Parathyroid adenoma (tissue), 2 donors: ENCODE measurements around the gene B3GNT9.

ENCODE experiments used
- H2AFZ ChIP-seq: fragments of 300-600 bp; sonication (generic); one replicate; pipeline ENCODE4 v1.7.0; 2017; ENCODE audit warnings: antibody characterized with exemption, mild to moderate bottlenecking
- H3K27ac ChIP-seq: fragments of 300-600 bp; sonication (generic); one replicate; pipeline ENCODE4 v1.7.0; 2017
- H3K27me3 ChIP-seq: fragments of 300-600 bp; sonication (generic); one replicate; pipeline ENCODE4 v1.7.0; 2017; ENCODE audit warnings: low read length; ENCODE audit not compliant: control insufficient read depth, insufficient read depth
- H3K36me3 ChIP-seq: fragments of 300-600 bp; sonication (generic); one replicate; pipeline ENCODE4 v1.7.0; 2017; ENCODE audit warnings: low read length; ENCODE audit not compliant: control insufficient read depth, insufficient read depth
- H3K4me1 ChIP-seq: fragments of 300-600 bp; sonication (generic); one replicate; pipeline ENCODE4 v1.7.0; 2017; ENCODE audit warnings: control low read depth
- H3K4me2 ChIP-seq: fragments of 300-600 bp; sonication (generic); one replicate; pipeline ENCODE4 v1.7.0; 2017; ENCODE audit warnings: low read length
- H3K4me3 ChIP-seq: fragments of 300-600 bp; sonication (generic); one replicate; pipeline ENCODE4 v1.7.0; 2017; ENCODE audit warnings: low read depth, low read length
- H3K79me2 ChIP-seq: fragments of 300-600 bp; sonication (generic); one replicate; pipeline ENCODE4 v1.7.0; 2017; ENCODE audit warnings: control low read depth
- H3K9ac ChIP-seq: fragments of 300-600 bp; sonication (generic); one replicate; pipeline ENCODE4 v1.7.0; 2017; ENCODE audit warnings: mild to moderate bottlenecking
- H3K9me3 ChIP-seq: fragments of 300-600 bp; sonication (generic); one replicate; pipeline ENCODE4 v1.7.0; 2017; ENCODE audit warnings: low read length; ENCODE audit not compliant: control insufficient read depth
- CTCF ChIP-seq: fragments of 300-600 bp; sonication (generic); IDR thresholded peaks from one replicate; pipeline ENCODE4 v1.7.0; 2017; ENCODE audit warnings: antibody characterized with exemption, mild to moderate bottlenecking
- donor health status: primary hyperparathyroidism.

Gene B3GNT9

GRCh38 chr16:67190448-67191399 lies 39.9 kb upstream of the B3GNT9 start:
- H3K27ac ChIP-seq: no peak overlapping the region
- H3K4me3 ChIP-seq: no peak overlapping the region
- no peaks in the 10 kb centered on the region for H3K36me3 ChIP-seq
- no peak for TF ChIP-seq CTCF
- no peaks in the 10 kb centered on the region for H3K9me3 ChIP-seq
- no peaks in the 10 kb centered on the region for H3K27me3 ChIP-seq
- peaks cover 10% of the 10 kb centered on the region for H3K79me2 ChIP-seq
- no peak overlapping the region for H3K4me2 ChIP-seq
- no peak overlapping the region for H2AFZ ChIP-seq
- H3K4me1 ChIP-seq: peaks cover 13% of the 10 kb centered on the region
- H3K9ac ChIP-seq: no peak overlapping the region

- Histone ChIP-seq H3K9ac (no peak within 1 kb of the TSS), H3K4me3 (no peak within 1 kb of the TSS), H3K27ac (no peak within 1 kb of the TSS)
These were observed 39.2 kb upstream of the B3GNT9 start, which contains the start of gene EXOC3L1 for GRCh38 chr16:67190041-67190440. Gene EXOC3L1, minus strand, starts transcription at chr16:67190136. Its CDS starts 460 bp downstream, at chr16:67189676.

GRCh38 chr16:67188798-67189197 lies 38.0 kb upstream of the B3GNT9 start:
- Histone ChIP-seq H3K4me1 (peaks cover 25% of the 10 kb centered on the region), H3K4me2 (no peak overlapping the region), H3K9me3 (no peaks in the 10 kb centered on the region), H3K4me3 (no peak overlapping the region), H3K36me3 (no peaks in the 10 kb centered on the region), H2AFZ (no peak overlapping the region), H3K27me3 (no peaks in the 10 kb centered on the region), H3K79me2 (peaks cover 10% of the 10 kb centered on the region), H3K9ac (no peak overlapping the region), H3K27ac (no peak overlapping the region)
- no peak for TF ChIP-seq CTCF

More at GRCh38 chr16:67190041-67190440, 39.2 kb upstream of the B3GNT9 start, which contains the start of gene EXOC3L1:
- no peaks in the 10 kb centered on the region for H3K27me3 ChIP-seq
- no peaks in the 10 kb centered on the region for H3K9me3 ChIP-seq
- no peak within 1 kb of the TSS for H3K4me2 ChIP-seq
- no peak for TF ChIP-seq CTCF
- no peaks in the 10 kb centered on the region for H3K36me3 ChIP-seq
- peaks cover 10% of the 10 kb centered on the region for H3K79me2 ChIP-seq
- H3K4me1 ChIP-seq: peaks cover 20% of the 10 kb centered on the region
- no peak within 1 kb of the TSS for H2AFZ ChIP-seq

GRCh38 chr16:67188323-67188722 lies 37.5 kb upstream of the B3GNT9 start:
- Histone ChIP-seq H3K9me3 (no peaks in the 10 kb centered on the region), H3K27me3 (no peaks in the 10 kb centered on the region), H3K27ac (no peak overlapping the region), H3K9ac (no peak overlapping the region), H3K4me1 (peaks cover 21% of the 10 kb centered on the region), H3K4me2 (no peak overlapping the region), H3K79me2 (peaks cover 9% of the 10 kb centered on the region), H3K36me3 (no peaks in the 10 kb centered on the region), H3K4me3 (no peak overlapping the region), H2AFZ (no peak overlapping the region)
- no peak for TF ChIP-seq CTCF
